Natural killer cell (primary cell): ENCODE results near the gene IGF1R. TPM values are rescaled to one million over a fixed set of nuclear protein-coding genes. Genes with fewer than 3 reads are reported as not detected.

Experiments
- ATAC-seq, 3 donors: fragments of 150-1000 bp in 2 of 3; fragments of 200-7000 bp in 1 of 3; cut with Tn5 transposase; 1 replicate in 1 of 3; 2 replicates in 2 of 3; pipeline ENCODE4 v1.10.0; 2021; ENCODE audit warnings: mild to moderate bottlenecking in 2 of 3, moderate library complexity in 2 of 3
- DNase-seq, 2 donors: peaks; one replicate each; pipeline versions ENCODE4 v3.0.0 to v3.0.0-alpha.2; 2013 to 2021; ENCODE audit warnings: mixed read lengths in 1 of 2
- H3K27ac ChIP-seq: one replicate; pipeline ENCODE4 v1.5.1; 2013; ENCODE audit warnings: mild to moderate bottlenecking, low read length
- H3K27me3 ChIP-seq: one replicate; pipeline ENCODE4 v1.6.1; 2013; ENCODE audit warnings: low read length; ENCODE audit not compliant: control insufficient read depth, insufficient read depth
- H3K36me3 ChIP-seq: one replicate; pipeline ENCODE4 v1.6.1; 2013; ENCODE audit warnings: low read length; ENCODE audit not compliant: control insufficient read depth, insufficient read depth
- H3K4me1 ChIP-seq: one replicate; pipeline ENCODE4 v1.6.1; 2013; ENCODE audit warnings: low read length; ENCODE audit not compliant: control insufficient read depth, insufficient read depth
- H3K4me3 ChIP-seq: one replicate; pipeline ENCODE4 v1.5.1; 2013; ENCODE audit warnings: low read length
- H3K9me3 ChIP-seq: one replicate; pipeline ENCODE4 v1.6.1; 2013; ENCODE audit warnings: low read length; ENCODE audit not compliant: control insufficient read depth, insufficient read depth
- H3K27ac Mint-ChIP-seq, 2 donors: one replicate each; pipeline ENCODE4 v1.8.0; 2022; ENCODE audit warnings: mild to moderate bottlenecking in 2 of 2, mixed read lengths in 2 of 2, moderate library complexity in 1 of 2
- H3K27me3 Mint-ChIP-seq, 2 donors: one replicate each; pipeline ENCODE4 v1.8.0; 2022; ENCODE audit warnings: low read depth in 2 of 2, mixed read lengths in 2 of 2
- H3K36me3 Mint-ChIP-seq: one replicate; pipeline ENCODE4 v1.8.0; 2022; ENCODE audit warnings: mixed read lengths
- H3K4me1 Mint-ChIP-seq, 2 donors: one replicate each; pipeline ENCODE4 v1.8.0; 2022; ENCODE audit warnings: mixed read lengths in 2 of 2
- H3K4me3 Mint-ChIP-seq: one replicate; pipeline ENCODE4 v1.8.0; 2022; ENCODE audit warnings: mild to moderate bottlenecking, moderate library complexity, mixed read lengths
- H3K9me3 Mint-ChIP-seq, 2 donors: one replicate each; pipeline ENCODE4 v1.8.0; 2022; ENCODE audit warnings: mixed read lengths in 2 of 2
- CTCF ChIP-seq: fragments of 200-600 bp; IDR thresholded peaks from one replicate; pipeline ENCODE4 v1.8.0; 2022; ENCODE audit warnings: antibody characterized with exemption
- WGBS: methylation state at CpG from one replicate; pipeline ENCODE4 v1.1.7; 2013; ENCODE audit warnings: missing lambda C conversion rate; ENCODE audit not compliant: insufficient coverage; 5-methylcytosine and 5-hydroxymethylcytosine counted together
- intact Hi-C: fragments of 100-400 bp; cut with micrococcal nuclease; formaldehyde crosslinking; loops from one replicate; pipeline ENCODE4 v1.14.2; 2022
- total RNA-seq, 4 donors: library from RNA; stranded (reverse); fragments of 120-200 nt in 1 of 4; gene quantifications; one replicate each; pipeline versions ENCODE4 v1.2.3 to v1.2.4, GENCODE V29; 2013 to 2022

The IGF1R gene
- total RNA-seq, 3 donors from 2014 or later (not counting 1 experiment from before 2014, with no cell fraction given), result 47.3 to 50.7 (median 49.0) TPM

GRCh38 chr15:98994892-98995291 is 346.6 kb downstream of the IGF1R start:
- ATAC-seq (no peak), DNase-seq (no peak)
- TF ChIP-seq CTCF, result no peak
- H3K27ac ChIP-seq, result no peak overlapping the region
- no peaks in the 10 kb centered on the region for H3K9me3 ChIP-seq
- Mint-ChIP-seq H3K27me3 (peaks cover 0 to 6% of the 10 kb centered on the region in 2 donors), H3K9me3 (peaks cover 3 to 6% of the 10 kb centered on the region in 2 donors), H3K4me3 (no peak overlapping the region), H3K27ac (no peak overlapping the region), H3K4me1 (no peaks in the 10 kb centered on the region), H3K36me3 (no peaks in the 10 kb centered on the region)
- H3K36me3 ChIP-seq, result no peaks in the 10 kb centered on the region
- no peaks in the 10 kb centered on the region for H3K4me1 ChIP-seq
- intact Hi-C loops, result no loop called here
- 100% methylated on average over 2 of the region's 2 CpGs for WGBS
- H3K27me3 ChIP-seq, result no peaks in the 10 kb centered on the region
- no peak overlapping the region for H3K4me3 ChIP-seq

GRCh38 chr15:98996169-98996568 is 347.8 kb downstream of the IGF1R start:
- H3K4me3 Mint-ChIP-seq, result no peak overlapping the region
- ATAC-seq (no peak), DNase-seq (no peak)
- Histone ChIP-seq H3K4me1 (no peaks in the 10 kb centered on the region), H3K9me3 (no peaks in the 10 kb centered on the region), H3K36me3 (no peaks in the 10 kb centered on the region), H3K27me3 (no peaks in the 10 kb centered on the region), H3K4me3 (no peak overlapping the region), H3K27ac (no peak overlapping the region)
- no peaks in the 10 kb centered on the region for H3K36me3 Mint-ChIP-seq
- peaks cover 3 to 6% of the 10 kb centered on the region in 2 donors for H3K9me3 Mint-ChIP-seq
- no peaks in the 10 kb centered on the region for H3K27me3 Mint-ChIP-seq
- TF ChIP-seq CTCF, result no peak
- no peak overlapping the region for H3K27ac Mint-ChIP-seq
- no peaks in the 10 kb centered on the region for H3K4me1 Mint-ChIP-seq
- intact Hi-C loops, result no loop called here

- Mint-ChIP-seq H3K9me3 (peaks cover 3 to 6% of the 10 kb centered on the region in 2 donors), H3K27me3 (no peaks in the 10 kb centered on the region), H3K27ac (no peak overlapping the region), H3K36me3 (no peaks in the 10 kb centered on the region), H3K4me1 (no peaks in the 10 kb centered on the region), H3K4me3 (no peak overlapping the region)
- no peak for ATAC-seq
- H3K27me3 ChIP-seq, result no peaks in the 10 kb centered on the region
- H3K4me1 ChIP-seq, result no peaks in the 10 kb centered on the region
- no peak for TF ChIP-seq CTCF
- intact Hi-C loops, result no loop called here
- WGBS, result 95% methylated on average over 5 of the region's 6 CpGs
- no peaks in the 10 kb centered on the region for H3K36me3 ChIP-seq
- H3K4me3 ChIP-seq, result no peak overlapping the region
- no peak for DNase-seq
- no peak overlapping the region for H3K27ac ChIP-seq
- no peaks in the 10 kb centered on the region for H3K9me3 ChIP-seq
Observed at GRCh38 chr15:98996624-98997023, 348.3 kb downstream of the IGF1R start.

- no peak overlapping the region for H3K4me3 ChIP-seq
- no peaks in the 10 kb centered on the region for H3K36me3 Mint-ChIP-seq
- no peak for ATAC-seq
Observed at GRCh38 chr15:98997312-98997711, 349.0 kb downstream of the IGF1R start.

More at GRCh38 chr15:98997312-98997711, 349.0 kb downstream of the IGF1R start:
- Mint-ChIP-seq H3K9me3 (peaks cover 3 to 6% of the 10 kb centered on the region in 2 donors), H3K27me3 (no peaks in the 10 kb centered on the region), H3K4me1 (no peaks in the 10 kb centered on the region), H3K27ac (no peak overlapping the region), H3K4me3 (no peak overlapping the region)
- WGBS, result 91% methylated on average over 3 of the region's 3 CpGs
- intact Hi-C loops, result no loop called here
- TF ChIP-seq CTCF, result no peak
- H3K4me1 ChIP-seq, result peaks cover 5% of the 10 kb centered on the region
- H3K36me3 ChIP-seq, result no peaks in the 10 kb centered on the region
- H3K9me3 ChIP-seq, result no peaks in the 10 kb centered on the region
- no peak for DNase-seq
- H3K27ac ChIP-seq, result no peak overlapping the region
- H3K27me3 ChIP-seq, result no peaks in the 10 kb centered on the region
